ENCODE data around the gene NBAS.

The NBAS gene

DNA sequence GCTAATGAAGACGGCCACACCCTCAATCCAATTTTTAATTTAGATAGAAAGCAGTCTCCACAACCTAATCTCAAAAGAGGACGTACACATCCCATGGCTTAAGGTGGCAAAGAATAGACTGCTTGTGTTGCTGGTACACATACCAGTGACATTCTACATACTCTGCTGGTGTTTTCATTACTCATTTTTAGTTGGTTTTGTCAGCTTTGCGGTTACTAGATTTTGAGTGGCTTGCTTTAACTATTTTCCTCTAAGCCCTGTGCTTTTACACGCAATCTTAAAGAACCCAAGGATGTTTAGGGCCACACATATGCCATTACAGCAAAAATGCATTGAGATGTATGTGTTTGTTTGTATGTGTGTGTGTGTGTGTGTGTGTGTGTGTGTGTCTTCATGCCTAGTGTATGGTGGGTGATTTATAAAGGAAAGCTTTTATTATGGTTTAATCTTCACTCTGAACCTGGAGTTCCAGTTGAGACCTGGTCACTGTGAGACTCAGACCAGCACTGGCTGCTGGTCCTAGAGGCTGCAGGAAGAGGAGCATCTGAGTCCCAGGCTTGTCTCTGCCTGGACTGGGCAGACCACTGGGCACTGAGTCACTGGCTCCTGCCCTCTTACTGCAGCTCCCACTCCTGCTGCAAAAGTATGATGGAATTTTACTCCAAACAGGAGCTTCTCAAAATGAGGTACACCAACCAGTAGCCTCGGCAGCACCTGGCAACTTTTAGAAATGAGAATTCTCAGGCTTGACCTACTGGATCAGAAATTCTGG is 415.9 kb downstream of the NBAS start:
- intact Hi-C loops (cut with DNase I) = no loop called here

GRCh38 chr2:15142069-15142689 is 419.0 kb downstream of the NBAS start:
- intact Hi-C loops (cut with DNase I) = no loop called here
- peak in 41 of 42 donors; percentile 14 to 87 (median 56) for DNase-seq

More for the DNA sequence above, 415.9 kb downstream of the NBAS start:
- no peak for DNase-seq

- intact Hi-C loops (cut with DNase I) = no loop called here
- DNase-seq = no peak
These were observed 419.9 kb downstream of the NBAS start for GRCh38 chr2:15141211-15141610.

DNA sequence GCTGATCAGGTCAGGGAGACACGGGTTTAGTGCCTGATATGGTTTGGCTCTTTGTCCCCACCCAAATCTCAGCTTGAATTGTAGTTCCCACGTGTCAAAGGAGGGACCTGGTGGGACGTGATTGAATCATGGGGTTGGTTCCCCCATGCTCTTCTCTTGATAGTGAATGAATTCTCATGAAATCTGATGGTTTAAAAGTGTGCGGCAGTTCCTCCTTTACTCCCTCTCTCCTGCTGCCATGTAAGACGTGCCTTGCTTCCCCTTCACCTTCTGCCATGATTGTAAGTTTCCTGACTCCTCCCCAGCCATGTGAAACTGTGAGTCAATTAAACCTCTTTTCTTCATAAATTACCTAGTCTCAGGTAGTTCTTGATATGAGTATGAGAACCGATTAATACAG is 424.5 kb downstream of the NBAS start:
- DNase-seq = no peak
- intact Hi-C loops (cut with DNase I) = no loop called here

- intact Hi-C loops (cut with DNase I) = no loop called here
- DNase-seq = no peak
These were observed 426.2 kb downstream of the NBAS start for GRCh38 chr2:15134957-15135356.

GRCh38 chr2:15133461-15133860 is 427.7 kb downstream of the NBAS start:
- intact Hi-C loops (cut with DNase I) = no loop called here

DNA sequence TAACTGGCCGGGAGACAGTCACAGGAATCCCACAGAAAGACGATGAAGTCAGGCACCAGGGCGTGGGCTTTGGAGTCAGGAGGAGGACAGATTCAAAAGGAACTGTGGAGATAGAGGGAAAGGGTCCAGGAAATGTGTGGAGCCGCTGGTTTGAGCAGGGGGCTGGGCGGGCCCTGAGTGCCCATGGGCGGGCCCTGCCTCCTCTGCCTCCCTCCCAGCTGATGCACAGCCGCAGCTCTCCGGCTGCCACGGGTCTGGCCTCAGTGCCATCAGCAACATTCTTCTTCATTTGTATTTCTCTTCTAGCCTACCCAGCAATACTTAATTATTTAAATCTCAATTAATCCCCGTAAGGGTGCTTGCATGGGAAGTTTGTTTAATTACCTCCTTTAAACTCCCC is 432.3 kb downstream of the NBAS start:
- no peak for DNase-seq
- intact Hi-C loops (cut with DNase I) = no loop called here

More at GRCh38 chr2:15133461-15133860, 427.7 kb downstream of the NBAS start:
- no peak for DNase-seq

DNA sequence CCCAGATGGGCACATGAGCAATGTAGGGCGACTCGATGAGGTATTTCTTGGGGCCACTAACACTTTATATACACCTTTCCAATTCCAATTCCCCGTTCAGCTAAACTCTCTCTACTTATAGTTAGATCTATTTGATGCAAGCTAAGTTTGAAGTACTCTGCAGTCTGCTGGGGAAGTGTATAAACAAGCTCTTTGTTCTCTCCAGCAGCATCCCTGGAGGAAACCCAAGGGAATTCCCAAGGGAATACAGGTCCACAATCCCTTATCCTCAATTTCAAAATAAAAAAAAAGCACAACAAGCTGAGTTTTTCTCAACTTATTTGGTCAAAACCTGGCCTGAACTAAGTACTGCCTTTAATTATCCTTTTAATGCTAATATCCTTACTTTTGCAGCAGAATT is 433.3 kb downstream of the NBAS start:
- peak in 2 of 42 donors; percentile 21 to 27 for DNase-seq
- intact Hi-C loops (cut with DNase I) = no loop called here

DNA sequence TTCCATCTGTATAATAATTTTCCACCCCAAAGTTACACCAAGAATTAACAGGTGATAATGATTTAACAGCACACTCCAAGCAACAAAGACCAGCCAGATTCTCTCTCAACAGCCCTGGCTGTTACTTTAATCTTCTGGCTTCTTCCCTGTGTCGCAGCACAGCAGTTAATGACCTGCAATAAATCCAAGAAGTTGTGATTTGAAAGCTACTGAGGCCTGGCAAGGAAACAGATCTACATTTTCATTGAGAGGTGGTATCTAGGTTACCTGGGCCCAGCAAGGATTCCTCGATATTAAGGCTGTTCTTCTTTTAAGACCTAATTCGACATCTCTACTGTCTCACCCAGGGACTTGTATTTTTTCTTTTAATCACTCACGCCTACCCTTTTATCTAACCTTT is 433.8 kb downstream of the NBAS start:
- intact Hi-C loops (cut with DNase I) = no loop called here
- DNase-seq = no peak

DNA sequence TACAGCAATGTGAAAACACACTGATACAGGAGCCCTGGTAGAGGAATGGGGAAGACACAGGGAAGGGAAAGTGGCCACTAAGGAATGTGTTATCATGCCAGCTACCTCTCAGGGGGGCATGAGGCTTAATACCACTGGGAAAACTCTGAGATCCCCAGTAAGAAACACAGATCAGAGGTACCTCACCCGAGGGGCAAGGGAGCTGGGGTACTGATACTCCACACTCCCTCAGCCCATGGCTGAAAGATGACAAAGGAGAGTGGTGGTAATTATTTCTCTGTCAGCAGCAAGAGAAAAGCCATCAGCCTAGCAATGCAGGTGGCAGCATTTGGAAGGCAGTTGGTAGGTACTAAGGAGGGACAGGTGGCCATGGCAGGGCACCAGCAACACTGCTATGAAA is 434.8 kb downstream of the NBAS start:
- no peak for DNase-seq
- intact Hi-C loops (cut with DNase I) = no loop called here

- intact Hi-C loops (cut with DNase I) = no loop called here
- no peak for DNase-seq
These were observed 438.2 kb downstream of the NBAS start for GRCh38 chr2:15122915-15123314.

- no peak for DNase-seq
- intact Hi-C loops (cut with DNase I) = no loop called here
These were observed 440.5 kb downstream of the NBAS start for GRCh38 chr2:15120631-15121030.

- DNase-seq = no peak
- intact Hi-C loops (cut with DNase I) = no loop called here
These were observed 441.4 kb downstream of the NBAS start for GRCh38 chr2:15119722-15120175.

- intact Hi-C loops (cut with DNase I) = no loop called here
These were observed 443.6 kb downstream of the NBAS start for GRCh38 chr2:15117409-15118050.

More at GRCh38 chr2:15117409-15118050, 443.6 kb downstream of the NBAS start:
- DNase-seq = no peak
